A673 (cell line): ENCODE data around the gene POLR1F.

Experiments used
- CTCF ChIP-seq: fragments of 300-800, 200-600 bp; sonication (generic); conservative IDR thresholded peaks from 2 replicates; pipeline ENCODE4 v1.5.1; 2017; ENCODE audit warnings: low read depth, mild to moderate bottlenecking, antibody characterized with exemption, low read length, moderate library complexity, mixed read lengths
- EZH2 ChIP-seq: fragments of 200-600 bp; sonication (generic); IDR thresholded peaks from 2 replicates; pipeline ENCODE4 v1.6.1; 2017; ENCODE audit warnings: borderline replicate concordance, low read depth, mild to moderate bottlenecking, mixed read lengths, antibody characterized with exemption, low read length; ENCODE audit not compliant: poor library complexity, severe bottlenecking

GRCh38 chr7:19715499-19715898 is 6.7 kb upstream of the POLR1F start:
- TF ChIP-seq CTCF (no peak), EZH2 (no peak)
